Endothelial cell (in vitro differentiated cells): ENCODE data around the gene NT5DC2. TPM values are rescaled to one million over a fixed set of nuclear protein-coding genes. Genes with fewer than 3 reads are reported as not detected.

Experiments
- DNase-seq: peaks from one replicate; pipeline ENCODE4 v3.0.0; 2021; ENCODE audit warnings: low spot score
- H3K27ac Mint-ChIP-seq: one replicate; pipeline ENCODE4 v1.8.0; 2021; ENCODE audit warnings: mixed read lengths, inconsistent platforms; ENCODE audit not compliant: unreplicated experiment
- H3K27me3 Mint-ChIP-seq: one replicate; pipeline ENCODE4 v1.8.0; 2021; ENCODE audit warnings: mild to moderate bottlenecking, moderate library complexity, mixed read lengths, inconsistent platforms; ENCODE audit not compliant: unreplicated experiment
- H3K36me3 Mint-ChIP-seq: one replicate; pipeline ENCODE4 v1.8.0; 2021; ENCODE audit warnings: mild to moderate bottlenecking, low read depth, mixed read lengths, inconsistent platforms; ENCODE audit not compliant: unreplicated experiment
- H3K4me1 Mint-ChIP-seq: one replicate; pipeline ENCODE4 v1.8.0; 2021; ENCODE audit warnings: mild to moderate bottlenecking, mixed read lengths, inconsistent platforms; ENCODE audit not compliant: unreplicated experiment
- H3K4me3 Mint-ChIP-seq: one replicate; pipeline ENCODE4 v1.8.0; 2021; ENCODE audit warnings: mild to moderate bottlenecking, mixed read lengths, inconsistent platforms; ENCODE audit not compliant: unreplicated experiment
- H3K9me3 Mint-ChIP-seq: one replicate; pipeline ENCODE4 v1.8.0; 2021; ENCODE audit warnings: mixed read lengths, inconsistent platforms; ENCODE audit not compliant: unreplicated experiment
- total RNA-seq: library from RNA; stranded (reverse); fragmentation: NEBNext Ultra II Directional; extraction: Animal tissue kit (Norgen Biotek cat#: 25700); gene quantifications from one replicate; pipeline ENCODE4 v1.2.1, GENCODE V29; 2021; ENCODE audit not compliant: unreplicated experiment
- TF ChIP-seq, protein P1 (sequence below): fragments of 200-600 bp; sonication (generic); IDR thresholded peaks from one replicate; pipeline ENCODE4 v1.5.0; 2021; ENCODE audit warnings: antibody characterized with exemption; ENCODE audit not compliant: unreplicated experiment

The NT5DC2 gene
- total RNA-seq, 1 donor from 2014 or later: 252 TPM

DNA sequence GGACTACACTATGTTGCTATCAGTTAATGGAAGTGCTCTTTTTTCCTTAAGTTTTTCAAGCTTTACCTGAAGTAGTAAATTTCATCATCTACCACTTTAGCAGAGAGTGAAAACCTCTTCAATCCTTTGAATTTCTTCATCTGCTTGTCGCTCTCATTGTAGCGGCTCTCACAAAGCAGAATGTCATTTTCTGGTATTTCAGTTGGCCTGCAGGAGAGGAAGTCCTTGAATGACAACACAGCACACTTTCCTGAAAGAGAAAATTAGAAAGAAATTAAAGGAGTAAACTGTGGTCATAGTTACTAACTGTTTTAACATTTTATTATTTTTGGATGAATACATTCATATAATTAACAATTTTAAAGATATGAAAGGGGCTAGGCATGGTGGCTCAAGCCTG lies 30.3 kb upstream of the NT5DC2 start:
- Mint-ChIP-seq H3K4me3 (no peak overlapping the region), H3K9me3 (no peaks in the 10 kb centered on the region), H3K27ac (no peak overlapping the region), H3K27me3 (no peaks in the 10 kb centered on the region), H3K36me3 (peaks cover 27% of the 10 kb centered on the region), H3K4me1 (no peaks in the 10 kb centered on the region)
- TF ChIP-seq, protein P1, sequence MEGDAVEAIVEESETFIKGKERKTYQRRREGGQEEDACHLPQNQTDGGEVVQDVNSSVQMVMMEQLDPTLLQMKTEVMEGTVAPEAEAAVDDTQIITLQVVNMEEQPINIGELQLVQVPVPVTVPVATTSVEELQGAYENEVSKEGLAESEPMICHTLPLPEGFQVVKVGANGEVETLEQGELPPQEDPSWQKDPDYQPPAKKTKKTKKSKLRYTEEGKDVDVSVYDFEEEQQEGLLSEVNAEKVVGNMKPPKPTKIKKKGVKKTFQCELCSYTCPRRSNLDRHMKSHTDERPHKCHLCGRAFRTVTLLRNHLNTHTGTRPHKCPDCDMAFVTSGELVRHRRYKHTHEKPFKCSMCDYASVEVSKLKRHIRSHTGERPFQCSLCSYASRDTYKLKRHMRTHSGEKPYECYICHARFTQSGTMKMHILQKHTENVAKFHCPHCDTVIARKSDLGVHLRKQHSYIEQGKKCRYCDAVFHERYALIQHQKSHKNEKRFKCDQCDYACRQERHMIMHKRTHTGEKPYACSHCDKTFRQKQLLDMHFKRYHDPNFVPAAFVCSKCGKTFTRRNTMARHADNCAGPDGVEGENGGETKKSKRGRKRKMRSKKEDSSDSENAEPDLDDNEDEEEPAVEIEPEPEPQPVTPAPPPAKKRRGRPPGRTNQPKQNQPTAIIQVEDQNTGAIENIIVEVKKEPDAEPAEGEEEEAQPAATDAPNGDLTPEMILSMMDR: no peak
- no peak for DNase-seq

DNA sequence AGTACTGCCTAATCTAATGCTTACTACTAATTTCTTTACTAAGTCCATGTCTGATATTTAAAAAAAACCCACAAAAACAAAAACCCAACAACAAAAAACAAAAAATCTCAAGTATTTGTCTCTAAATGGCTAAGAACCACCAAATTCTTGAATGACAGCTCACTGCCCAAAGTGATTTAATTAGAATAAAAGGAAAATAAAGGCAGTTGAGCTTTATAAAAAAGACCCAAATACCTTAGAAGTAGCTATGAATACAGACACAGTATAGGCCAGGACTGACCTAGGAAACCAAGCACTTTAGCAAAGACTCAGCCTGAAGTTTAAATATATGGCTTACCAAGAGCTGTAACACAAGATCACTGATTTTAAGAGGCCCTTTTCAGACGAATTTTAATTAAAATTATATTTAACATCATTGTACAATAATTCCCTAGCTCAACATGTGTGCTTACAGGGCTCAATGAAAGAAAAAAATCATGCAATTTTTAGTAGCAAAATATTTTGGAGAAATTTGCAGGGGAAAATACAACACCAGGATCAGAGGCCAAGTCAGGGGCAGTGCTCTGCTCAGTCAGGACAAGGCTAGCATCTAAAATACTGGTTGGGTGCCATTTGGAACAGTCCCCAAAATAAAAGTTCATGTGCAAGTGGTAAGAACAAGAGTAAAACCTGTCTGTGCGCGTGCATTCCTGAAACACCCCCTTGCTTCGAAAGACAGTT lies 27.5 kb upstream of the NT5DC2 start:
- Mint-ChIP-seq H3K4me3 (no peak overlapping the region), H3K27me3 (no peaks in the 10 kb centered on the region), H3K9me3 (no peaks in the 10 kb centered on the region), H3K36me3 (peaks cover 28% of the 10 kb centered on the region), H3K4me1 (no peaks in the 10 kb centered on the region), H3K27ac (no peak overlapping the region)
- TF ChIP-seq, protein P1: no peak
- no peak for DNase-seq

DNA sequence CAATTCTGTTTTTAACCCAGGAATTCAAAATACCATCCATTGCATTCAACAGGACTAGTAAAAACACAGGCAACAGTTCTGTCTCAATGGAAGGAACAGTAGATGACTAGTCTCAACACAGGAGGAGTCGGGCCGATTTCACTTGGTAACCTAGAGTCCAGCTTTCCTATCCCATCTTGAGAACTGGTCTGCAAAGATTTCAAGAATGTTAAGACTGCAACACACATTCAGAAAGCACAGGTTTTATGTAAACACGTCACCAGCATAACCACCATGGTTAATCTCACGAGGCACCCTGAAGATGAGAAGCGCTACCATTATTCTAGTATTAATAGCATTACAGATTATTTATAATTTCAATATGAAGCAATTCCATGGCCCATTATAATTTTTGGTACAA lies 24.8 kb upstream of the NT5DC2 start:
- Mint-ChIP-seq H3K4me1 (no peaks in the 10 kb centered on the region), H3K9me3 (no peaks in the 10 kb centered on the region), H3K4me3 (no peak overlapping the region), H3K27ac (no peak overlapping the region), H3K36me3 (peaks cover 34% of the 10 kb centered on the region), H3K27me3 (no peaks in the 10 kb centered on the region)
- no peak for DNase-seq
- TF ChIP-seq, protein P1: no peak

DNA sequence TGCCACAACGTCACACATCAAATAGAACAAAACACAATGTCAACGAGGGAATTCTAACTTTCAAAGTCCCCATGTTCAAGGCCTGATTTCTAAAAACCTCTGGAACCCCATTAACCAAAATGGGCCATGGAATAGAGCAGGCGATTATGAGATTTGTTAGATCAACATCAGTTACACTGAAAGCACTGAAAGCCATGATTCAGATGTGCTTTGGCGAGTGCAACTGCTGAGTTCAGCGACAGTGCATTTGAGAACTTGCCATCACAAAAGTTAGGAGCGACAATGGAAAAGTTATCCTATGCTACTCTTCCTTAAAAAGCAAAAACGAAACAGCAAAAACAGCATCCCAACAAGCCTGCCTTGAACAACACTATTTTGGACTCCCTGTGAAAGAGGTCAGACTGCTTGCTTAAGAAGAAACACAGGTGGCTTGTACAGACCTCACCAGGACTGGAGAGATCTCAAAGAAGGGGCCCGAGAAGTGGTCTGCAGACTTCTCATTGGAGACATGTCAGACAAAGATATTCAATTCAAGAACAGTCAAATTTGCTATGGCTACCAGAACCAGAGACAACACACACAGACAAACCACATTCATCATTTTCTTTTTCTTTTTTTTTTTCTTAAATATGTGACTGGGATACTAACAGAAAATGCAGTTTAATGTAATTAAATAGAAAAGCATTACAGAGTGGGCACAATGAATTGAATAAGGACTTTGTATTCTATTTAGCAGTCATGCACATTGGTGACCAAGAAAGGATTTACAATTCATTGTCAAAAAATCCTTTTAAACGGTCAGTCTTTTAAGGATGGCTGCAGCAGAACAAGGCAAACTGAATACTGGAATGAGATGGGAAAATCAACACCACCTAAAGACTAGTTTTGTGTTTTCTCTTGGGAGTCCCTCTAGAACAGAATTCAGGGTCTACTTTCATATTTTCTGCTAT lies 23.6 kb upstream of the NT5DC2 start:
- no peak overlapping the region for H3K27ac Mint-ChIP-seq
- H3K4me3 Mint-ChIP-seq: no peak overlapping the region
- no peak for DNase-seq
- no peaks in the 10 kb centered on the region for H3K27me3 Mint-ChIP-seq
- peaks cover 26% of the 10 kb centered on the region for H3K36me3 Mint-ChIP-seq
- TF ChIP-seq, protein P1: no peak
- no peaks in the 10 kb centered on the region for H3K9me3 Mint-ChIP-seq
- no peaks in the 10 kb centered on the region for H3K4me1 Mint-ChIP-seq

DNA sequence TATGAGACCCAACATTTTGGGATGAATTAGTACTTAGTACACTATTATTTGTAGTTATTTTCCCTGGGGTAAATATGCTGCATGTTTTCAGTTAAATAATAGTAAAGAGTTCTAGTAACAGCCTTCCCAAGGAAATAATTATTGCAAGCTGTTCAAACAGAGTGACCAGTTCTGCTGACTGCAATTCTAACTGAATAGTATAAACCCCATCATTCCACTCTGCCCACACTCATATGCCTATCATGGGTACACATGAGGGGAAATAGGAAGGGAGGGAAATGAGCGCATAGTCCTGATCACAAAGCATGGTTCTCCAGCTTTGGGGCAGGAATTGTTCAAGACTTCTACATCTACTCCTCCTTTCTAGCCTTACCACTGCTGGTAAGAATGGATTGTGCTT lies 21.4 kb upstream of the NT5DC2 start:
- H3K27ac Mint-ChIP-seq: no peak overlapping the region
- peaks cover 23% of the 10 kb centered on the region for H3K36me3 Mint-ChIP-seq
- no peaks in the 10 kb centered on the region for H3K27me3 Mint-ChIP-seq
- TF ChIP-seq, protein P1: no peak
- H3K4me1 Mint-ChIP-seq: no peaks in the 10 kb centered on the region
- DNase-seq: no peak
- no peak overlapping the region for H3K4me3 Mint-ChIP-seq
- no peaks in the 10 kb centered on the region for H3K9me3 Mint-ChIP-seq
